NCI-H2107 (cell line): ENCODE data around the gene DHRSX.
"Not testable (repeated sequence)": the region's sequence is repeated elsewhere in the genome, so short reads cannot be mapped to it uniquely, and the experiment has no call there.

Source experiments
- DNase-seq: peaks from one replicate; lab custom pipeline; 2025; lab: John Stamatoyannopoulos, UW

The DHRSX gene

GRCh38 chrX:2262668-2263055, 238.1 kb downstream of the DHRSX start:
- no peak for DNase-seq

GRCh38 chrX:2261831-2262667, 238.7 kb downstream of the DHRSX start:
- no peak for DNase-seq

- no peak for DNase-seq
These were observed 248.3 kb downstream of the DHRSX start for GRCh38 chrX:2252331-2253065.

- DNase-seq = no peak
These were observed 249.6 kb downstream of the DHRSX start for GRCh38 chrX:2251211-2251610.

- no peak for DNase-seq
These were observed 256.8 kb downstream of the DHRSX start for GRCh38 chrX:2243913-2244460.

GRCh38 chrX:2242980-2243379, 257.8 kb downstream of the DHRSX start:
- no peak for DNase-seq

GRCh38 chrX:2242326-2242725, 258.4 kb downstream of the DHRSX start:
- no peak for DNase-seq

GRCh38 chrX:2241496-2241895, 259.3 kb downstream of the DHRSX start:
- DNase-seq = not testable (repeated sequence)

GRCh38 chrX:2240761-2241160, 260.0 kb downstream of the DHRSX start:
- not testable (repeated sequence) for DNase-seq

- DNase-seq = no peak
These were observed 262.8 kb downstream of the DHRSX start for GRCh38 chrX:2237976-2238375.

- DNase-seq = no peak
These were observed 269.1 kb downstream of the DHRSX start for GRCh38 chrX:2231570-2232192.

GRCh38 chrX:2230457-2230856, 270.3 kb downstream of the DHRSX start:
- DNase-seq = no peak

GRCh38 chrX:2228536-2228935, 272.2 kb downstream of the DHRSX start:
- DNase-seq = no peak

- no peak for DNase-seq
These were observed 273.7 kb downstream of the DHRSX start for GRCh38 chrX:2226906-2227656.

GRCh38 chrX:2226182-2226581, 274.6 kb downstream of the DHRSX start:
- DNase-seq = no peak

- no peak for DNase-seq
These were observed 276.1 kb downstream of the DHRSX start for GRCh38 chrX:2224597-2225235.

GRCh38 chrX:2224161-2224560, 276.6 kb downstream of the DHRSX start:
- DNase-seq = no peak

GRCh38 chrX:2220829-2221567, 279.8 kb downstream of the DHRSX start:
- DNase-seq = no peak

GRCh38 chrX:2220296-2220695, 280.5 kb downstream of the DHRSX start:
- no peak for DNase-seq

GRCh38 chrX:2214138-2214823, 286.5 kb downstream of the DHRSX start:
- DNase-seq = not testable (repeated sequence)
